ENCODE measurements around the gene NDUFS2. TPM values are rescaled to one million over a fixed set of nuclear protein-coding genes. Genes with fewer than 3 reads are reported as not detected.

NDUFS2 gene
- total RNA-seq, 4 donors from 2014 or later, result 93.4 to 121 (median 100) TPM

GRCh38 chr1:161165742-161166668 lies 36.2 kb upstream of the NDUFS2 start, which contains the start of gene PPOX:
TSS of gene PPOX (plus strand) at chr1:161166426. CDS start at chr1:161166848, 422 bp downstream.
- TF ChIP-seq CTCF (IDR thresholded peaks at IDR 0.05), result peak in 3 of 4 experiments; percentile 36 to 54 (median 48)
- TF ChIP-seq POLR2A (IDR thresholded peaks at IDR 0.05), result peak; percentile 26 to 50
- TF ChIP-seq POLR2AphosphoS5 (IDR thresholded peaks at IDR 0.05), result peak; percentile 72
- no peak for TF ChIP-seq EP300 (IDR thresholded peaks at IDR 0.05)
- H3K27me3 ChIP-seq, result no peaks in the 10 kb centered on the region
- H3K4me3 ChIP-seq, result peak within 1 kb of the TSS; percentile 44 to 70
- H3K36me3 ChIP-seq, result peaks cover 0 to 67% of the 10 kb centered on the region in 2 donors
- ATAC-seq, result peak; percentile 98
- 2 to 3% methylated on average over 12 to 17 of the region's 54 CpGs for WGBS, 2 donors (ENCODE audit: low coverage in 1 of 2)
- H3K27ac ChIP-seq, result peak within 1 kb of the TSS; percentile 63 to 91 (median 88)
- H3K4me1 ChIP-seq, result peaks cover 0 to 56% (median 24%) of the 10 kb centered on the region in 3 donors
- H3K9me3 ChIP-seq, result no peaks in the 10 kb centered on the region

- no peak for TF ChIP-seq CTCF (IDR thresholded peaks at IDR 0.05)
- TF ChIP-seq POLR2AphosphoS5 (IDR thresholded peaks at IDR 0.05), result no peak
- no peak for TF ChIP-seq EP300 (IDR thresholded peaks at IDR 0.05)
- no peak for TF ChIP-seq POLR2A (IDR thresholded peaks at IDR 0.05)
- H3K4me3 ChIP-seq, result peak overlapping the region; percentile 44 to 70
- H3K27ac ChIP-seq, result peak overlapping the region; percentile 0 to 91 (median 88)
- WGBS, 2 donors (ENCODE audit: low coverage in 1 of 2), result 20 to 40% methylated on average over 1 to 8 of the region's 33 CpGs
- no peak for ATAC-seq
- no peaks in the 10 kb centered on the region for H3K27me3 ChIP-seq
- peaks cover 0 to 56% (median 17%) of the 10 kb centered on the region in 3 donors for H3K4me1 ChIP-seq
- H3K36me3 ChIP-seq, result peaks cover 0 to 68% of the 10 kb centered on the region in 2 donors
- H3K9me3 ChIP-seq, result no peaks in the 10 kb centered on the region
Measured at GRCh38 chr1:161166669-161167548, 35.3 kb upstream of the NDUFS2 start.

GRCh38 chr1:161168906-161169305 lies 33.3 kb upstream of the NDUFS2 start:
- WGBS, 2 donors (ENCODE audit: low coverage in 1 of 2), result 83 to 91% methylated on average over 2 to 7 of the region's 9 CpGs
- no peak for TF ChIP-seq POLR2AphosphoS5 (IDR thresholded peaks at IDR 0.05)
- TF ChIP-seq POLR2A (IDR thresholded peaks at IDR 0.05), result no peak
- TF ChIP-seq EP300 (IDR thresholded peaks at IDR 0.05), result no peak
- TF ChIP-seq CTCF (IDR thresholded peaks at IDR 0.05), result no peak
- peaks cover 0 to 61% (median 21%) of the 10 kb centered on the region in 3 donors for H3K4me1 ChIP-seq
- H3K9me3 ChIP-seq, result no peaks in the 10 kb centered on the region
- H3K27me3 ChIP-seq, result no peaks in the 10 kb centered on the region
- peaks cover 0 to 68% of the 10 kb centered on the region in 2 donors for H3K36me3 ChIP-seq
- no peak overlapping the region for H3K4me3 ChIP-seq
- no peak overlapping the region for H3K27ac ChIP-seq
- ATAC-seq, result no peak

GRCh38 chr1:161171191-161171590 lies 31.0 kb upstream of the NDUFS2 start:
- Histone ChIP-seq H3K27ac (peak overlapping the region in 2 of 4 donors; percentile 52 to 60), H3K4me3 (no peak overlapping the region), H3K36me3 (peaks cover 0 to 77% of the 10 kb centered on the region in 2 donors), H3K9me3 (no peaks in the 10 kb centered on the region), H3K4me1 (peaks cover 3 to 66% (median 19%) of the 10 kb centered on the region in 3 donors), H3K27me3 (no peaks in the 10 kb centered on the region)
- TF ChIP-seq EP300 (IDR thresholded peaks at IDR 0.05), result no peak
- TF ChIP-seq CTCF (IDR thresholded peaks at IDR 0.05), result no peak
- no peak for TF ChIP-seq POLR2AphosphoS5 (IDR thresholded peaks at IDR 0.05)
- no peak for TF ChIP-seq POLR2A (IDR thresholded peaks at IDR 0.05)
- WGBS, 2 donors (ENCODE audit: low coverage in 1 of 2), result 24% methylated on average over 4 of the region's 5 CpGs; no CpG with 5 or more reads in 1 of the 2 donors
- no peak for ATAC-seq
